ENCODE measurements around the gene ANKRD13A.

The ANKRD13A gene

DNA sequence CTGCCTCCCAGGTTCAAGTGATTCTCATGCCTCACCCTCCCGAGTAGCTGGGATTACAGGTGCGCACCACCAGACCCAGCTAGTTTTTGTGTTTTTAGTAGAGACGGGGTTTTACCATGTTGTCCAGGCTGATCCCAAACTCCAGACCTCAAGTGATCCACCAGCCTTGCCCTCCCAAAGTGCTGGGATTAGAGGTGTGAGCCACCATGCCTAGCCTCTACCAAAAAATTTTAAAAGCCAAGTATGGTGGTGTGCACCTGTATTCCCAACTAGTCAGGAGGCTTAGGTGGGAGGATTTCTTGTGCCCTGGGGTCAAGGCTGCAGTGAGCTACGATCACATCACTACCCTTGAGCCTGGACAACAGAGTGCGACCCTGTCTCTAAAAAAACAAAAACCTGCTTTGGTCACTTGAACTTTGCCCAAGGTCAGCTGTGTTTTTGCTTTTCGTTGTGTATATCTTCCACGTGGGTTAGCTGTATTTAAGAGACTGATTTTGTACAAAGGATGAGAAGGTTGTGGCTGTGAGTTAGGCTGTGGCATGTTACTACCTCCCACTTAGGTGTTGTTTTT, 36.4 kb downstream of the ANKRD13A start:
- TF ChIP-seq TAF1 (IDR thresholded peaks at IDR 0.05; ENCODE audit: low read depth, low read length) (no peak), POLR2A (IDR thresholded peaks at IDR 0.05; ENCODE audit: low read depth, low read length) (no peak), POU2F2 (IDR thresholded peaks at IDR 0.05; ENCODE audit: low read depth, low read length) (no peak), PAX5 (IDR thresholded peaks at IDR 0.05; ENCODE audit: insufficient read depth, low read length, severe bottlenecking) (no peak), SPI1 (IDR thresholded peaks at IDR 0.05; ENCODE audit: low read depth, low read length) (no peak), POLR2AphosphoS5 (IDR thresholded peaks at IDR 0.05; ENCODE audit: low read depth, low read length) (no peak)
- FAIRE-seq, result no peak
- no peak for DNase-seq (ENCODE audit: insufficient read length, low spot score)

DNA sequence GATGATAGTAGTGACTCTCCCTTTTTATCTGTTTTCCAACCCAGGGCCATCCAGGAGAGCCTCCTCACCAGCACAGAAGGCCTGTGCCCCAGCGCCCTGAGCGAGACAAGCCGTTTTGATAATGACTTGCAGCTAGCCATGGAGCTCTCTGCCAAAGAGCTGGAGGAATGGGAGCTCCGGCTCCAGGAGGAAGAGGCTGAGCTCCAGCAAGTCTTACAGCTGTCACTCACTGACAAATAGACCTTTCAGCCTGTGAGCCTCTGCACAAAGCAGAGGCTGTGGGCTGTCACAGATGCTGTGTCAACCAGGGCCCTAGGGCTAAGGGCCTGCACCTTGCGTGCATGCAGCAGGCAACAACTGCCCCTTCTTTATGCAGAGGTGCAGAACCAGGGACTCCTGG, 38.1 kb downstream of the ANKRD13A start:
- TF ChIP-seq SPI1 (IDR thresholded peaks at IDR 0.05; ENCODE audit: low read depth, low read length) (no peak), POLR2A (IDR thresholded peaks at IDR 0.05; ENCODE audit: low read depth, low read length) (no peak), POLR2AphosphoS5 (IDR thresholded peaks at IDR 0.05; ENCODE audit: low read depth, low read length) (no peak)
- FAIRE-seq (no peak), DNase-seq (ENCODE audit: insufficient read length, low spot score) (no peak)

DNA sequence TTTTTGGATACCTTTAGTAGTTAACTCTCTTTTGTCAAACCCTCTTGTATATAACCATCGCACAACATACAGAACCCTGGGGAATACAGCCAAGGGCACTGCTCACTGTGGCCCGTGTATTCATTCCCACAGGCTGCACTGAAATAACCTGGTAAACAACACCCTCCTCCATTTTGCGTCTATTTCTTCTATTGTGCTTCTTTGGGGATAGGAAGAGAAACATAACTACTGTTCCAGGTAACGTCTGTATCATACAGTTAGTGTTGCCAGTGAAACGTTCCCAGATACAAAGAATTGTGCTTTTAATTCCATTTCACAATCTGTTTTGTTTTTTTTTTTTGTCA, 39.5 kb downstream of the ANKRD13A start:
- TF ChIP-seq PAX5 (IDR thresholded peaks at IDR 0.05; ENCODE audit: insufficient read depth, low read length, severe bottlenecking), result no peak
- no peak for TF ChIP-seq SPI1 (IDR thresholded peaks at IDR 0.05; ENCODE audit: low read depth, low read length)
- no peak for TF ChIP-seq POLR2A (IDR thresholded peaks at IDR 0.05; ENCODE audit: low read depth, low read length)
- no peak for TF ChIP-seq POU2F2 (IDR thresholded peaks at IDR 0.05; ENCODE audit: low read depth, low read length)
- TF ChIP-seq TAF1 (IDR thresholded peaks at IDR 0.05; ENCODE audit: low read depth, low read length), result no peak
- TF ChIP-seq POLR2AphosphoS5 (IDR thresholded peaks at IDR 0.05; ENCODE audit: low read depth, low read length), result no peak
- FAIRE-seq (no peak), DNase-seq (ENCODE audit: insufficient read length, low spot score) (no peak)

DNA sequence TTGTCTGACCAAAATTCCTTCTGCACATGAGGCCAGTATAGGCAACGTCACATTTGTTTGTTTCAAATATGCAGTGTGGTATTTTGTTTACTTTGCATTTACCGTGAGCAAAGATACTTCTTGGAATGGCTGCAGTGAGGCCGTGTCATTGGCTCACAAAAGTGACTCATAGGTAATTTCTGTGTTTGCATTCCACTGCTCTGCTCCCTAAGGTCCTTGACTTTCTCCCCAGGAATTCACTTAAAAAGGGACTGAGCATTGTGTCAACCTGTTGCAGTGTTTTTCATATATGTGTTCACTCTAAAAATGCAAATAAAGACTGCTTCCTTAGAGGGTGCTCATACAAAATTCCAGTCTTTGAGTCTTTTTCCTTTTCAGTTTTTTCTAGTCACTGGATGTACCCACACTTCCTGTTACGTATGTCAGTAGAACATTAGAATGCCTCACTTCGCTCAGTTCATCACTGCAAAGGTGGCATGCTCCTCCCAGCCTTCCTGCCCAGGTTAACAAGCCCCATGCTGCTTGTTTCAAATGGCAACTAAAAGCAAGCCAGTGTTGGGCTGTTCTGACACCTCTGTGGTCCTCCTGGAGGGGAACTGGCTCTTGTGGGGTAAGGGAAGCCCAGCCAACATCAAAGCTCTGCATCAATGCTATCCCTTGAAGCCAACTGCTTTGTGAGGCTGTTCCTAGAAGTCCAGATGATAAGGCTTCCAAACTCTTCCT, 40.0 kb downstream of the ANKRD13A start:
- no peak for TF ChIP-seq TAF1 (IDR thresholded peaks at IDR 0.05; ENCODE audit: low read depth, low read length)
- TF ChIP-seq PAX5 (IDR thresholded peaks at IDR 0.05; ENCODE audit: insufficient read depth, low read length, severe bottlenecking), result no peak
- TF ChIP-seq POLR2AphosphoS5 (IDR thresholded peaks at IDR 0.05; ENCODE audit: low read depth, low read length), result no peak
- no peak for TF ChIP-seq POLR2A (IDR thresholded peaks at IDR 0.05; ENCODE audit: low read depth, low read length)
- TF ChIP-seq SPI1 (IDR thresholded peaks at IDR 0.05; ENCODE audit: low read depth, low read length), result no peak
- no peak for TF ChIP-seq POU2F2 (IDR thresholded peaks at IDR 0.05; ENCODE audit: low read depth, low read length)
- DNase-seq (ENCODE audit: insufficient read length, low spot score) (no peak), FAIRE-seq (no peak)

DNA sequence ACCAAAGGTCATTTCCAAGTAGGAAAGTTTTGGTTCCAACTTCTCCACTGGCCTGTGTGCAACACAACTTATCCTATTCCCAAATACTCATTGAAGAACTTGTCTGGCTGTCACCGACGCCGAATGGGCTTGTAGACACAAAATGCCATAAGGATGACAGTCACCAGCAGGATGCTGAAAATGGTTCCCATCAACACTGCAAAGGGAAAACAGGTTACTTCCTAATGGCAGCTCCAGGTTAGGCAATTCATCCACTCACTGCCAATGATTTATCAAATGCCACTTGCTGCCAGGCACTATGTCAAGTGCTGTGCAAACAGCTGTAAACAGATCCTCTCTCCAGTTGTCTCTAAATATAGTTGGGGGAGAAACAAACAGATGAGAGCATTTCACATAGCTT, 43.0 kb downstream of the ANKRD13A start:
- no peak for DNase-seq (ENCODE audit: insufficient read length, low spot score)
- FAIRE-seq, result no peak
- TF ChIP-seq POU2F2 (IDR thresholded peaks at IDR 0.05; ENCODE audit: low read depth, low read length) (no peak), POLR2A (IDR thresholded peaks at IDR 0.05; ENCODE audit: low read depth, low read length) (no peak), PAX5 (IDR thresholded peaks at IDR 0.05; ENCODE audit: insufficient read depth, low read length, severe bottlenecking) (no peak), TAF1 (IDR thresholded peaks at IDR 0.05; ENCODE audit: low read depth, low read length) (no peak), POLR2AphosphoS5 (IDR thresholded peaks at IDR 0.05; ENCODE audit: low read depth, low read length) (no peak)

DNA sequence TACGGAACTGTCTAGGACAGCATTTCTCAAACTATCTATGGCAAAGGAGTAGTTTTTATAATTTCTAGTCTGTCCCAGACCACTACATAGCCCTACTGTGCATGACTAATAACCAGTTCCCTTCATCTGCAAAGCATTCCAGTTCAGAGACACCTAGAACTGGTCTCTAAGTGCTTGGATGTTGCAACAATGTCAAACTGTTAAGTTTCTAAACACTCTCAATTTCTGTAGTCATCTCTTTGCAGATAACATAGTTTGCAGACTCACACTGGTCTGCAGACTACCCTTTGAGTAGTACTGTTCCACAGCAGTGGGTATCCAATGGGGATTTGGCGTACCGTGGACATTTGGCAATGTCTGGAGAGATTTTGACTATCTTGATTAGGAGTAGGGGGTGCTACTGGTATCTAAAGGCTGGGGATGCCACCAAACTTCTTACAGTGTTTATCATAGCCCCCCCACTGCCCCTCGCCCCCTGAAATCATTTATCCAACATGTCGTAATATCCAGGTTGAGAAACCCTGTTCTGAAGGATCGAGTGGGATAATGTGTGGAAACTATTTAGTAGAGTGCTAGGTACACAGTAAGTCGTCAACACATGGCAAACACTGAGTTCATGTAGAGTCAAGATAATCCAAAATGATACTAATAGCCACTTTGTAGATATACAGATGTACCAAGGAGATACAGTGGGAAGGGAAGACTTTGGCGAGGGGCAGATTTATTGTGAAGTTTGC, 47.4 kb downstream of the ANKRD13A start:
- TF ChIP-seq PAX5 (IDR thresholded peaks at IDR 0.05; ENCODE audit: insufficient read depth, low read length, severe bottlenecking) (no peak), SPI1 (IDR thresholded peaks at IDR 0.05; ENCODE audit: low read depth, low read length) (no peak), POU2F2 (IDR thresholded peaks at IDR 0.05; ENCODE audit: low read depth, low read length) (no peak), TAF1 (IDR thresholded peaks at IDR 0.05; ENCODE audit: low read depth, low read length) (no peak), POLR2AphosphoS5 (IDR thresholded peaks at IDR 0.05; ENCODE audit: low read depth, low read length) (no peak), POLR2A (IDR thresholded peaks at IDR 0.05; ENCODE audit: low read depth, low read length) (no peak)
- no peak for DNase-seq (ENCODE audit: insufficient read length, low spot score)
- FAIRE-seq, result no peak

DNA sequence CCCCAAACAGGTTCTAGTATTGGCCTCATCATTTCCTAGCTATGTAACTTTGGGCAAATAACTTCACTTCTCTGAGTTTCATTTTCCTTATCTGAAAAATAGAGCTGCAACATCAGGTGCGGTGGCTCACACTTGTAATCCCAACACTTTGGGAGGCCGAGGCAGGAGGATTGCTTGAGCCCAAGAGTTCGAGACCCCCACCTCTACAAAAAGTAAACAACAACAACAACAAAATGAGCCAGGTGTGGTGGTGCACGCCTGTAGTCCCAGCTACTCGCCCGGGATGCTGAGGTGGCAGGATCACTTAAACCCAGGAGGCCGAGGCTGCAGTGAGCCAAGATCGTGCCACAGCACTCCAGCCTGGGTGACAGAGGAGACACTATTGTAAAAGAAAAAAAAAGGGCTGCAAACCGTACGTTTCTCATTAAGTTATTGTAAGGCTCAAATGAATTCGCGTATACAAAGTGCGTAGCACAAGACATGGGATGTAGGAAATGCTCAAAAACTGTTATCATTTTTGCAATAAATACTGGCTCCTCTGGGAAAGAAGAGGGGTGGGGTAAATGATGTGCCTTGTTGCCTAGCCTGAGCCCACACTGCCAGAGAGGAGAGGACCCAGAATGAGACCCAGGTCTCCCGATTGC, 48.2 kb downstream of the ANKRD13A start:
- DNase-seq (ENCODE audit: insufficient read length, low spot score), result no peak
- TF ChIP-seq POU2F2 (IDR thresholded peaks at IDR 0.05; ENCODE audit: low read depth, low read length), result no peak
- no peak for TF ChIP-seq TAF1 (IDR thresholded peaks at IDR 0.05; ENCODE audit: low read depth, low read length)
- TF ChIP-seq POLR2AphosphoS5 (IDR thresholded peaks at IDR 0.05; ENCODE audit: low read depth, low read length), result no peak
- TF ChIP-seq POLR2A (IDR thresholded peaks at IDR 0.05; ENCODE audit: low read depth, low read length), result no peak
- no peak for TF ChIP-seq PAX5 (IDR thresholded peaks at IDR 0.05; ENCODE audit: insufficient read depth, low read length, severe bottlenecking)
- TF ChIP-seq SPI1 (IDR thresholded peaks at IDR 0.05; ENCODE audit: low read depth, low read length), result no peak
- FAIRE-seq, result no peak

DNA sequence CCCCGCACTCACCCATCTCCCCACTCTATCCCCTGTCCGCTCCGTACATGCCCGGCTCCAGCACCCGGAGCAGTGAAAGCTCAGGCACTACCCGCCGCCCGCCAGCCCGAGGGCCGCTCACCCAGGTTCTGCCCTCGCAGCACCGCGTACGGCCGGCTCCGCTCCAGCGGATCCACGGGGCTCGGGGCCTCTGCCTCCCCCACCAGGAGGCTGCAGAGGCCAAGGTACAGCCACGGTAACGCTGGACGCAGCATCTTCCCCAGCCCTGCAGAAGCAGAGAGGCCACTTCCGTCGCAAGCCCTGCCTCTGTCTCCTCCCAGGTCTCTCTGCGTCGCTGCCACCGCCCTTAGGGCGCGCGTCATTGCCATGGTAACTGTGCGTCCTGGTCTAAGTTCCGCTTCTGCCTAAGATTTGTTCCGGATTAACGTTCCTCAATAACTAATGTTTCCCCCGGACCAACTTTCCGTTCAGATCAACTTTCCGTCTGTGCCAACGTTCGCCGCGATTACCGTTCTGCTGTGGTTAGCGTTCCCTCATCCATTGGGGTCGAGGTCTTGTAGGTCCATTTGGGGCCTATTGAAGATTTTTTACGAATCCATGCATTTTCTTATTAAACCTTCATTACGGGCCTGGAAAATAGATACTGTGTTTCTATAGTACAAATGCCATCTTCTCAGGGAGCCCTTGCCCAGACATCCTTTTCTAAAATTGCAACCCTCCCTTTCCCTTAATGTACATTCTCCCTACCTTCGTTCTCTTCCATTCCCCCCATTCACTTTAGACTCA, 49.2 kb downstream of the ANKRD13A start, which contains the start of gene C12orf76:
TSS of gene C12orf76 (minus strand) at position 281 of the 786 bp plus-strand sequence. CDS start at position 254, 27 bp downstream.
- TF ChIP-seq POU2F2 (IDR thresholded peaks at IDR 0.05; ENCODE audit: low read depth, low read length) (peak; percentile 74; the same call in 1 of the 2 replicates), POLR2A (IDR thresholded peaks at IDR 0.05; ENCODE audit: low read depth, low read length) (peak; percentile 69), TAF1 (IDR thresholded peaks at IDR 0.05; ENCODE audit: low read depth, low read length) (peak; percentile 77; the same call in 1 of the 2 replicates), POLR2AphosphoS5 (IDR thresholded peaks at IDR 0.05; ENCODE audit: low read depth, low read length) (peak; percentile 66), PAX5 (IDR thresholded peaks at IDR 0.05; ENCODE audit: insufficient read depth, low read length, severe bottlenecking) (no peak), SPI1 (IDR thresholded peaks at IDR 0.05; ENCODE audit: low read depth, low read length) (peak; percentile 64)
- peak; percentile 99 for FAIRE-seq
- peak; percentile 83 for DNase-seq (ENCODE audit: insufficient read length, low spot score)
